Fibroblast of mammary gland (primary cell): ENCODE data around the gene TFAP2C.

Experiments used
- DNase-seq: peaks from one replicate; pipeline ENCODE4 v3.0.0-alpha.2; 2010; ENCODE audit warnings: low read depth
- H3K4me3 ChIP-seq: 2 replicates; pipeline ENCODE4 v1.5.1; 2011; ENCODE audit warnings: low read depth, mild to moderate bottlenecking, low read length, moderate library complexity; ENCODE audit not compliant: control insufficient read depth
- CTCF ChIP-seq: conservative IDR thresholded peaks from 2 replicates; pipeline ENCODE4 v1.5.1; 2011; ENCODE audit warnings: low read depth, low read length, inconsistent platforms; ENCODE audit not compliant: control insufficient read depth, insufficient read depth

TFAP2C gene

GRCh38 chr20:56664796-56665195, 35.7 kb downstream of the TFAP2C start:
- H3K4me3 ChIP-seq, result no peak overlapping the region
- no peak for DNase-seq
- no peak for TF ChIP-seq CTCF

GRCh38 chr20:56665806-56666205, 36.7 kb downstream of the TFAP2C start:
- DNase-seq, result no peak
- TF ChIP-seq CTCF, result no peak
- H3K4me3 ChIP-seq, result no peak overlapping the region

GRCh38 chr20:56673450-56673849, 44.3 kb downstream of the TFAP2C start:
- DNase-seq, result no peak
- TF ChIP-seq CTCF, result no peak
- no peak overlapping the region for H3K4me3 ChIP-seq

GRCh38 chr20:56676001-56676400, 46.9 kb downstream of the TFAP2C start:
- H3K4me3 ChIP-seq, result no peak overlapping the region
- no peak for DNase-seq
- no peak for TF ChIP-seq CTCF

- no peak for DNase-seq
- no peak for TF ChIP-seq CTCF
- no peak overlapping the region for H3K4me3 ChIP-seq
These were observed 47.6 kb downstream of the TFAP2C start for GRCh38 chr20:56676679-56677078.

GRCh38 chr20:56683077-56683865, 54.2 kb downstream of the TFAP2C start:
- H3K4me3 ChIP-seq, result no peak overlapping the region
- no peak for TF ChIP-seq CTCF
- no peak for DNase-seq

GRCh38 chr20:56685879-56686278, 56.8 kb downstream of the TFAP2C start:
- no peak overlapping the region for H3K4me3 ChIP-seq
- TF ChIP-seq CTCF, result no peak
- DNase-seq, result no peak
